NCI-H2107 treated with DMSO at 0.1 percent for 48 hours (cell line): ENCODE measurements around the gene MRLN.

Source experiments
- DNase-seq: peaks from one replicate; lab custom pipeline; 2025; ENCODE audit not compliant: unreplicated experiment; lab: John Stamatoyannopoulos, UW

Gene MRLN

GRCh38 chr10:59706851-59707797, 46.1 kb downstream of the MRLN start:
- DNase-seq, result no peak

DNA sequence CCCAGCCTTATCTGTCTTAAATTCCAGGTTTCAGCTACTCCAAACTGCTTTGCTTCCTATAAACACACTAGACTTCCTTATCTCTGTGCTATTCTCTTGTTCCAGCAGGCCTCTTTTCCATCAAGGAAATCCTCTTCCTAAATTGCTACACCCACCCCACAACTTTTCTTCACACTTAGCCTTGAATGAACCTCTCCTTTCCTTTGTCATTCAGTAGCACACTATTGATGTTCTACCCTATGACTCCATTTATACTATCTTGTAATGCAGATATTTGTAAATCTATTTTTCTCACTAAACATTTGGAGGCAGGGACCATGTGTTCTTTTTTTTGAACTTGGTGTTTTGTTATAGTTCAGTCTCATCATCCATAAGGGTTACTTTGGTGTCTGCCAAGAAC, 47.3 kb downstream of the MRLN start:
- DNase-seq, result no peak

- DNase-seq, result no peak
Observed at GRCh38 chr10:59704630-59705029, 48.6 kb downstream of the MRLN start.

DNA sequence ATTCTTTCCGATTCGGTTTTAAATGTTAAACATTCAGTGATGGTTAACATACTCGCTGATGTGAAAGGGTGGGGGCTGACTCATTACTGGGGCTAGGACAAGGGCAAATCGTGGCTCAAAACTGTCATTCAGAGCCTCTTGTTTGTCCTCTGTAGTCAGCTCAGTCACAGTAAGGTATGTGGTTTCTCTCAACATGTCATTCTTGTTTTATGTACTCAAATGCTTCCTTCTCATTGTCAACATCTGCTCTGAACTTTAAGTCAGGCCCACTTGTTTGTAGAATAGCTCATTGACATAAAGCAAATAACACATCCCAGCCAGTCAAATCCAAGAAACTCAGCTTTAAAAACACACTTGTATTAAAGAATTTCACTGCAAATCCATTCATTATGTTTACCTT, 50.9 kb downstream of the MRLN start:
- DNase-seq, result no peak

DNA sequence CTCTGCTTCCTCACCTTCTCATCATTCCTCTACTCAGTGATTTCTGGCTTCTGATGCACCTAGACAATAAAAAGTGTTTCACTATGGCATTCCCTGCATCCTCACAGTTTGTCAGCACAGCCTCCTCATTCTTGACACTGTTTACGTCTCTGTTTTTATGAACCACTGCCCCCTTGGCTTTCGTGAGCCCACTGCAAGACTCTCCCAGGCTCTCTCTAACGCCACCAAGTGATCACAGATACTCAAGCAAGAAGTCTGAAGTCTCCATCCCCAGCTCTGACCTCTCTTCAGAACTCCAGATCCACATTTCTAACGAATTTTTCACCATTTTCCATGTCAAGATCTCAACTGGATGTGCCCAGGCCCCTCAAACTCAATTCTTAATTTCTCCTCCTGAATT, 52.5 kb downstream of the MRLN start:
- no peak for DNase-seq

DNA sequence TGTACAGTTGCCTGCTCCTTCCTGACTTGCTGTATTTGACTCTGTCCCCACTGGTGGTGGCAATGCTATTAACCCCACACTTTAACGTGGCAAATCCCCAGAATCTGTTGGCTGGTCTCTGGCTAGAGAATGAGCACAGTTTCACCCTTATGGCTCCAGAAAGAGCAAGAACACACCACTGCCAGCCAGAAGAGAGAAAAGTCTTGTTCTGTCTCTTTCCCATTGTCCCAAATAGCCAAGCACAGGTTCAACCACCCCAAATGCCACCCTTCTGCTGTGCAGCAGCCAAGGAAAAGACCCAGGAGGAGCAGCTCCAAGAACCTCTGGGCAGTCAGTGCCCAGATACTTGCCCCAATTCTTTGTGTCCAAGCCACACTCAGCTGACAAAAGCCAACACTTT, 54.9 kb downstream of the MRLN start:
- no peak for DNase-seq

GRCh38 chr10:59695637-59696036, 57.6 kb downstream of the MRLN start:
- no peak for DNase-seq

- DNase-seq, result no peak
Observed at GRCh38 chr10:59694936-59695335, 58.3 kb downstream of the MRLN start.

GRCh38 chr10:59692113-59692512, 61.1 kb downstream of the MRLN start:
- DNase-seq, result no peak

- no peak for DNase-seq
Observed at GRCh38 chr10:59688921-59689351, 64.3 kb downstream of the MRLN start.

DNA sequence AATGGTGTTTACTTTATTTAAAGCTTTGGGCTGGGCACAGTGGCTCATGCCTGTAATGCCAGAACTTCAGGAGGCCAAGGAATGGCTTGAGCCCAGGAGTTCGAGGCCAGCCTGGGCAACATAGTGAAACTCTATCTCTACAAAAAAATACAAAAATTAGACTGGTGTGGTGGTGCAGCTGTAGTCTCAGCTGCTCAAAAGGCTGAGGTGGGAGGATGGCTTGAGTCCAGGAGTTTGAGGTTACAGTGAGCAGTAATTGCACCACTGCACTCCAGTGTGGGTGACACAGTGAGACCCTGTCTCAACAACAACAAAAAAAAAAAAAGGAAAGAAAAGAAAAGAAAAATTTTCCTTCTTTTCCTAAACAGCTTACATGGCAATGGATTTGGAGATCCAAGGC, 65.6 kb downstream of the MRLN start:
- no peak for DNase-seq
